ENCODE measurements around the gene PARD3B. TPM values are rescaled to one million over a fixed set of nuclear protein-coding genes. Genes with fewer than 3 reads are reported as not detected.

The PARD3B gene
- total RNA-seq, 2 experiments from 2014 or later, result 0.16 TPM; not detected in 1

GRCh38 chr2:204663816-204664425 is 118.6 kb downstream of the PARD3B start:
- H3K4me3 Mint-ChIP-seq, result no peak overlapping the region
- H3K27me3 Mint-ChIP-seq, result no peaks in the 10 kb centered on the region
- H3K27ac Mint-ChIP-seq, result no peak overlapping the region
- CTCF ChIA-PET, result no interaction called here
- no peaks in the 10 kb centered on the region for H3K36me3 Mint-ChIP-seq
- DNase-seq (no peak), ATAC-seq (no peak)
- no peaks in the 10 kb centered on the region for H3K9me3 Mint-ChIP-seq (ENCODE audit: low read depth)
- no peaks in the 10 kb centered on the region for H3K4me1 Mint-ChIP-seq

- Mint-ChIP-seq H3K36me3 (no peaks in the 10 kb centered on the region), H3K9me3 (ENCODE audit: low read depth) (no peaks in the 10 kb centered on the region)
- CTCF ChIA-PET, result no interaction called here
These were observed 119.4 kb downstream of the PARD3B start for GRCh38 chr2:204664708-204665121.

GRCh38 chr2:204665207-204665606 is 119.9 kb downstream of the PARD3B start:
- H3K4me1 Mint-ChIP-seq, result no peaks in the 10 kb centered on the region
- ATAC-seq (no peak), DNase-seq (no peak)
- H3K27me3 Mint-ChIP-seq, result no peaks in the 10 kb centered on the region
- H3K4me3 Mint-ChIP-seq, result no peak overlapping the region
- no peaks in the 10 kb centered on the region for H3K9me3 Mint-ChIP-seq (ENCODE audit: low read depth)
- H3K36me3 Mint-ChIP-seq, result no peaks in the 10 kb centered on the region
- no peak overlapping the region for H3K27ac Mint-ChIP-seq
- CTCF ChIA-PET, result no interaction called here

More at GRCh38 chr2:204664708-204665121, 119.4 kb downstream of the PARD3B start:
- Mint-ChIP-seq H3K4me1 (no peaks in the 10 kb centered on the region), H3K4me3 (no peak overlapping the region), H3K27ac (no peak overlapping the region), H3K27me3 (no peaks in the 10 kb centered on the region)
- DNase-seq (no peak), ATAC-seq (no peak)

- Mint-ChIP-seq H3K27me3 (no peaks in the 10 kb centered on the region), H3K4me1 (no peaks in the 10 kb centered on the region), H3K9me3 (ENCODE audit: low read depth) (no peaks in the 10 kb centered on the region), H3K27ac (no peak overlapping the region), H3K36me3 (no peaks in the 10 kb centered on the region), H3K4me3 (no peak overlapping the region)
- CTCF ChIA-PET, result no interaction called here
- DNase-seq (no peak), ATAC-seq (no peak)
These were observed 120.5 kb downstream of the PARD3B start for GRCh38 chr2:204665771-204666170.

- H3K4me1 Mint-ChIP-seq, result no peaks in the 10 kb centered on the region
- CTCF ChIA-PET, result no interaction called here
- ATAC-seq, result no peak
- H3K27ac Mint-ChIP-seq, result no peak overlapping the region
- H3K4me3 Mint-ChIP-seq, result no peak overlapping the region
- DNase-seq, result no peak
- no peaks in the 10 kb centered on the region for H3K36me3 Mint-ChIP-seq
- no peaks in the 10 kb centered on the region for H3K27me3 Mint-ChIP-seq
- H3K9me3 Mint-ChIP-seq (ENCODE audit: low read depth), result no peaks in the 10 kb centered on the region
These were observed 122.7 kb downstream of the PARD3B start for GRCh38 chr2:204667990-204668389.

GRCh38 chr2:204669382-204669781 is 124.1 kb downstream of the PARD3B start:
- H3K36me3 Mint-ChIP-seq, result no peaks in the 10 kb centered on the region
- H3K4me1 Mint-ChIP-seq, result no peaks in the 10 kb centered on the region
- no peaks in the 10 kb centered on the region for H3K27me3 Mint-ChIP-seq
- H3K27ac Mint-ChIP-seq, result no peak overlapping the region
- no peak overlapping the region for H3K4me3 Mint-ChIP-seq
- H3K9me3 Mint-ChIP-seq (ENCODE audit: low read depth), result no peaks in the 10 kb centered on the region
- DNase-seq (no peak), ATAC-seq (no peak)
- CTCF ChIA-PET, result no interaction called here

- CTCF ChIA-PET, result no interaction called here
These were observed 124.8 kb downstream of the PARD3B start for GRCh38 chr2:204670124-204670523.

GRCh38 chr2:204670756-204671155 is 125.5 kb downstream of the PARD3B start:
- Mint-ChIP-seq H3K36me3 (no peaks in the 10 kb centered on the region), H3K27me3 (no peaks in the 10 kb centered on the region), H3K9me3 (ENCODE audit: low read depth) (no peaks in the 10 kb centered on the region), H3K4me1 (no peaks in the 10 kb centered on the region), H3K4me3 (no peak overlapping the region), H3K27ac (no peak overlapping the region)
- DNase-seq (no peak), ATAC-seq (no peak)
- CTCF ChIA-PET, result no interaction called here

More at GRCh38 chr2:204670124-204670523, 124.8 kb downstream of the PARD3B start:
- Mint-ChIP-seq H3K27me3 (no peaks in the 10 kb centered on the region), H3K4me1 (no peaks in the 10 kb centered on the region), H3K27ac (no peak overlapping the region), H3K36me3 (no peaks in the 10 kb centered on the region), H3K4me3 (no peak overlapping the region), H3K9me3 (ENCODE audit: low read depth) (no peaks in the 10 kb centered on the region)
- no peak for ATAC-seq
- DNase-seq, result no peak

GRCh38 chr2:204672772-204673171 is 127.5 kb downstream of the PARD3B start:
- ATAC-seq, result no peak
- no peak for DNase-seq
- CTCF ChIA-PET, result no interaction called here
- Mint-ChIP-seq H3K27ac (no peak overlapping the region), H3K4me1 (no peaks in the 10 kb centered on the region), H3K4me3 (no peak overlapping the region), H3K9me3 (ENCODE audit: low read depth) (no peaks in the 10 kb centered on the region), H3K27me3 (no peaks in the 10 kb centered on the region), H3K36me3 (no peaks in the 10 kb centered on the region)

- Mint-ChIP-seq H3K9me3 (ENCODE audit: low read depth) (no peaks in the 10 kb centered on the region), H3K27ac (no peak overlapping the region)
- CTCF ChIA-PET, result interaction anchor here (1.0 kb wide), 1 partner anchor 16 kb away, joined by 3 read pairs; no protein-coding TSS in a partner anchor
These were observed 128.6 kb downstream of the PARD3B start for GRCh38 chr2:204673877-204674276.

GRCh38 chr2:204678031-204678430 is 132.8 kb downstream of the PARD3B start:
- H3K9me3 Mint-ChIP-seq (ENCODE audit: low read depth), result no peaks in the 10 kb centered on the region
- H3K36me3 Mint-ChIP-seq, result no peaks in the 10 kb centered on the region
- DNase-seq (peak; percentile 41), ATAC-seq (no peak)
- no peaks in the 10 kb centered on the region for H3K4me1 Mint-ChIP-seq
- CTCF ChIA-PET, result no interaction called here
- no peak overlapping the region for H3K4me3 Mint-ChIP-seq
- H3K27me3 Mint-ChIP-seq, result no peaks in the 10 kb centered on the region
- H3K27ac Mint-ChIP-seq, result no peak overlapping the region

More at GRCh38 chr2:204673877-204674276, 128.6 kb downstream of the PARD3B start:
- no peaks in the 10 kb centered on the region for H3K4me1 Mint-ChIP-seq
- ATAC-seq, result no peak
- no peaks in the 10 kb centered on the region for H3K27me3 Mint-ChIP-seq
- H3K36me3 Mint-ChIP-seq, result no peaks in the 10 kb centered on the region
- no peak for DNase-seq
- H3K4me3 Mint-ChIP-seq, result no peak overlapping the region

- Mint-ChIP-seq H3K27ac (no peak overlapping the region), H3K4me1 (no peaks in the 10 kb centered on the region), H3K36me3 (no peaks in the 10 kb centered on the region), H3K9me3 (ENCODE audit: low read depth) (no peaks in the 10 kb centered on the region), H3K27me3 (no peaks in the 10 kb centered on the region), H3K4me3 (no peak overlapping the region)
- CTCF ChIA-PET, result no interaction called here
- ATAC-seq (no peak), DNase-seq (no peak)
These were observed 135.3 kb downstream of the PARD3B start for GRCh38 chr2:204680576-204680975.

GRCh38 chr2:204681412-204681811 is 136.1 kb downstream of the PARD3B start:
- H3K4me3 Mint-ChIP-seq, result no peak overlapping the region
- H3K27me3 Mint-ChIP-seq, result no peaks in the 10 kb centered on the region
- ATAC-seq (no peak), DNase-seq (no peak)
- no peaks in the 10 kb centered on the region for H3K36me3 Mint-ChIP-seq
- CTCF ChIA-PET, result no interaction called here
- H3K27ac Mint-ChIP-seq, result no peak overlapping the region
- no peaks in the 10 kb centered on the region for H3K9me3 Mint-ChIP-seq (ENCODE audit: low read depth)
- no peaks in the 10 kb centered on the region for H3K4me1 Mint-ChIP-seq

- ATAC-seq, result no peak
- Mint-ChIP-seq H3K9me3 (ENCODE audit: low read depth) (no peaks in the 10 kb centered on the region), H3K4me3 (no peak overlapping the region), H3K27me3 (no peaks in the 10 kb centered on the region), H3K36me3 (no peaks in the 10 kb centered on the region), H3K4me1 (no peaks in the 10 kb centered on the region), H3K27ac (no peak overlapping the region)
- CTCF ChIA-PET, result no interaction called here
- no peak for DNase-seq
These were observed 138.1 kb downstream of the PARD3B start for GRCh38 chr2:204683384-204683783.

GRCh38 chr2:204686406-204686805 is 141.1 kb downstream of the PARD3B start:
- Mint-ChIP-seq H3K27me3 (no peaks in the 10 kb centered on the region), H3K4me1 (no peaks in the 10 kb centered on the region), H3K9me3 (ENCODE audit: low read depth) (no peaks in the 10 kb centered on the region), H3K36me3 (no peaks in the 10 kb centered on the region), H3K4me3 (no peak overlapping the region), H3K27ac (no peak overlapping the region)
- ATAC-seq (no peak), DNase-seq (no peak)
- CTCF ChIA-PET, result no interaction called here
